Retina (tissue), 1 donor: Measurements from ENCODE around the gene VTN.
A peak's percentile ranks its signal among the peaks of the same experiment; 100 is the strongest.

Experiments
- DNase-seq: peaks from one replicate; pipeline ENCODE4 v3.0.0-alpha.2; 2016

VTN gene, protein sequence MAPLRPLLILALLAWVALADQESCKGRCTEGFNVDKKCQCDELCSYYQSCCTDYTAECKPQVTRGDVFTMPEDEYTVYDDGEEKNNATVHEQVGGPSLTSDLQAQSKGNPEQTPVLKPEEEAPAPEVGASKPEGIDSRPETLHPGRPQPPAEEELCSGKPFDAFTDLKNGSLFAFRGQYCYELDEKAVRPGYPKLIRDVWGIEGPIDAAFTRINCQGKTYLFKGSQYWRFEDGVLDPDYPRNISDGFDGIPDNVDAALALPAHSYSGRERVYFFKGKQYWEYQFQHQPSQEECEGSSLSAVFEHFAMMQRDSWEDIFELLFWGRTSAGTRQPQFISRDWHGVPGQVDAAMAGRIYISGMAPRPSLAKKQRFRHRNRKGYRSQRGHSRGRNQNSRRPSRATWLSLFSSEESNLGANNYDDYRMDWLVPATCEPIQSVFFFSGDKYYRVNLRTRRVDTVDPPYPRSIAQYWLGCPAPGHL

GRCh38 chr17:28370035-28370743 is at the start of gene VTN:
TSS of gene VTN (minus strand) at chr17:28370307. CDS start at chr17:28370203, 104 bp downstream.
- peak; percentile 49 for DNase-seq

- peak; percentile 46 for DNase-seq
These were observed 46.7 kb upstream of the VTN start for GRCh38 chr17:28416703-28417311.

- no peak for DNase-seq
These were observed 45.8 kb upstream of the VTN start for GRCh38 chr17:28415886-28416285.

GRCh38 chr17:28413804-28414203 is 43.7 kb upstream of the VTN start:
- DNase-seq: no peak

DNA sequence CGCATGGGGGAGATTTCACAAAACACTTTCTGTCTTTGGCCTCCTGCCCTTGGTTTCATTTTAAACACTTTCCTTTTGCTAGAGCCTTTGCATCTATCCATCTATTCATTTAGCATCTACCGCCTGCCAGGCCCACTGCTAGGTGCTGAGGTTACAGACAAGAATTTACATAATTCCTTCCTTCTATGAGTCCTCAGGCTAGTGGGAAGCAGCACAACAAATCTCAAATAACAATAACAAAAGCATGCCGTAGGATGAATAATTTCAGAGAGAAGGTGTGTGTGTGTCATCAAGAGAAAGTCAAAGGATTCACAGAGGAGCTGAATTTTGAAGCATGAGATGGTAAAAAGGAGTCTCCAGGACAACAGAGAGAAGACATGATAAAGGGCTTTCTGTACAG is 42.0 kb upstream of the VTN start:
- no peak for DNase-seq

- no peak for DNase-seq
These were observed 37.8 kb upstream of the VTN start for GRCh38 chr17:28407974-28408306.

DNA sequence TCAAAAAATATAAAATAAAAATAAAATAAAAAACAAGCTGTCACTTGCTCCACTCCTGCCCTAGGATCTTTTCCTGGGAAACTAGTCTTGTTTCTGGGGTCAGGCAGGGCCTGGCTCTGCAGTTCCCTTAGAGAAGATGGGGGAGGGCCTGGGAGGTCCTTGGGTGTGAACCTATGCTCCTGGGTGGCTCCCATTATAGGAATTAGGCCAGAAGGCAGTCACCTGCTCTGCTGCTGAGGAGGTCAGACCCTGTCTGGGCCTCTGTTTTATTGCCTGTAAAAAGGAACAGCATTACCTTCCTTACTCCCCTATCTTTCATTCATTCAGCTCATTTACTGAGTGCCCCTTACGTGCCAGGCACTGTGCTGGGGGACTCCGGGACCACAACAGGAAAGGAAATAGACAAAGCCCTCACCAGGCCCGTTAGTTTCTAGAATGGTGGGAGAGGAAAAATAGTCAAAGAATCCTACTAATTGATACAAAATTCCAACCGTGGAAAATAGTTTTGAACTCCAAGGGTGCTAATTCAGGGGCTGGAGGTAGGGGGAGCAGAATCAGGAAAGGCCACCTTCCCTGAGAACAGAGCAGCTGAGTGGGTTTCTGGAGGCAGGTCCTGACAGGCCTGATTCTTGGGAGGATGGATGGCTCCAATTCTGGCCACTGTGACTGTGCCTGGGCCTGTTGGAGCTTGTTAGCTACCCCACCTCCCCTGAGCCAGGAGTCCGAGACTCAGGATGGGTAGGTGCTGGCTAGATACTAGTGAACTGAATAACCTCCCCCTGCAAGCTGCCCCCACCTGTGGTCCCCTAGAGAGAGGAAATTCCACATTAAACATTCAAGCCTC is 37.2 kb upstream of the VTN start:
- DNase-seq: no peak

- DNase-seq: no peak
These were observed 36.3 kb upstream of the VTN start for GRCh38 chr17:28406473-28406814.

DNA sequence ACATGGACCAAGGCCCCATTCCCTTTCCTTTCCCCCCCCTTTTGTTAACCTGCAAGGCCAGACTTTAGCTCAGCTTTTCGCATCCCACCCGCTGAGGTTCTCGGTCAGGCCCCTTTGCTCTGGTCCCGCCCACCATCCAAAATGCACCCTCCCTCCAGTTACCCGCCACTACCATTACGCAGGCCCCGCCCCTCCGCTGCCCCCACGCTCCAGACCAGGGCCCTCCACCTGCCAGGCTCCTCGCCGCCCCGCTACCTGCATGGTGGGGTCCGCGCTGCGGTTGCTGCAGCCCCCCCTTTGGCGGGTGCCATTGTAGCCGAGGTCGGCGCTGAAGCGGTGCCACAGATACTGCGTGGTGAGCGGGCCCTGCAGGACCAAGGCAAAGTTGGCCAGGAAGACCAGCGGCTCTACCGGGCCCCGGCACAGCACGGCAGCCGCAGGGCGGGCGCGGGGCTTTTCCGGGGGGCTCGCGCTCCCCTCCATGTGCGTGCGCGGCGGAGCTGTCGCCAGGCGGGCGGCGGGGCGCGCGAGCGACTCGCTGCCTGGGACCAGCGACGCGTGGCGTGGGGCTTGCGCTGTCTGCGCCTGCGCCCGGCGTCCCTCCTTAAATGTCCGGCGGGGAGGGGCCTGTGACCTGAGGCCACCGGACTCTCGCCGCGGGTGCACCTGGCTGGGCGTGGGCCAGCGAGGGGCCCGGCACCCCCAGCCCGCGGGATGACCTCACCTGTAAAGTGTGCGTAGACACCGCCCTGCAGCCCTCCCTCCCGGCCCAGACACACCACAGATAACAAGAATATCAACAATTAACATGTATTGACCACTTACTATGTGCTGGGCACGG is 35.7 kb upstream of the VTN start, which contains the start of gene SLC46A1:
TSS of gene SLC46A1 (minus strand) at position 581 of the 841 bp plus-strand sequence. CDS start at position 483, 98 bp downstream.
- peak; percentile 82 for DNase-seq

DNA sequence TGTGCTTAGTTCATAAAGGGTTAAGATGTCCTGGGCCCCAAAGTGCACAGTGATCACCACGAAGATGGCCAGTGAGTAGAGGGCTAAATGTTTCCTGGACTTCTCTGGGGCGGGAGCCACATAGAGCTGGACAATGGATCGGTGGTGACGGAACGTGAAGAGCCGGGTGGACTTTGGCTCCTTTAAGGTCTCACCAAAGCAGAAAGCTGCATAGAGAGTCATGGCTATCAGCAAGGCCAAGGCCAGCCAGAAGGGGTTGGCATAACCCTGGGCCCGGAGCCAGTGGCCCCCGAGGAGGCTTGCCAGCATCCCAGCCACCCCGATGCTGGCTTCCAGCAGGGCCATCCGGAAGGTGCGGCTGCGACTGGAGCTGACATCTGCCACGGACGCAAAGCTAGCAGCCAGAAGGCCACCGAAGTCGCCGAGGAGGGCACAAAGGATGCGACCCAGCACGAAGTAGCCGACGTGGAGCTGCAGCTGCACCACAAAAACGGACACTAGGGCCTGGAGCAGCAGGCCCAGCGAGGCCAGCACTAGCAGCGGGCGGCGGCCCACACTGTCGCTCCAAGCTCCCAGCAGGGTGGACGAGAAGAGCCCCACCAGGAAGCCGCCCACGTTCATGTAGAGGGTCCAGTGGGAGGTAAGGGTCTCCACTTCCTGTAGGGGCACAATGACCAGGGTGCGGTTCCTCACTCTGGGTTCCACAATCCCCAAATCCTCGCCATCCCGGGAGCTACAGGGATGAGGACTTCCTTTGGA is 34.9 kb upstream of the VTN start:
- peak; percentile 75 for DNase-seq

GRCh38 chr17:28404461-28404811 is 34.3 kb upstream of the VTN start:
- DNase-seq: no peak

GRCh38 chr17:28404007-28404406 is 33.9 kb upstream of the VTN start:
- DNase-seq: no peak

- DNase-seq: no peak
These were observed 32.7 kb upstream of the VTN start for GRCh38 chr17:28402844-28403243.

- no peak for DNase-seq
These were observed 32.1 kb upstream of the VTN start for GRCh38 chr17:28402224-28402630.

GRCh38 chr17:28399808-28400207 is 29.7 kb upstream of the VTN start:
- DNase-seq: no peak

GRCh38 chr17:28398280-28398981 is 28.3 kb upstream of the VTN start:
- DNase-seq: no peak

DNA sequence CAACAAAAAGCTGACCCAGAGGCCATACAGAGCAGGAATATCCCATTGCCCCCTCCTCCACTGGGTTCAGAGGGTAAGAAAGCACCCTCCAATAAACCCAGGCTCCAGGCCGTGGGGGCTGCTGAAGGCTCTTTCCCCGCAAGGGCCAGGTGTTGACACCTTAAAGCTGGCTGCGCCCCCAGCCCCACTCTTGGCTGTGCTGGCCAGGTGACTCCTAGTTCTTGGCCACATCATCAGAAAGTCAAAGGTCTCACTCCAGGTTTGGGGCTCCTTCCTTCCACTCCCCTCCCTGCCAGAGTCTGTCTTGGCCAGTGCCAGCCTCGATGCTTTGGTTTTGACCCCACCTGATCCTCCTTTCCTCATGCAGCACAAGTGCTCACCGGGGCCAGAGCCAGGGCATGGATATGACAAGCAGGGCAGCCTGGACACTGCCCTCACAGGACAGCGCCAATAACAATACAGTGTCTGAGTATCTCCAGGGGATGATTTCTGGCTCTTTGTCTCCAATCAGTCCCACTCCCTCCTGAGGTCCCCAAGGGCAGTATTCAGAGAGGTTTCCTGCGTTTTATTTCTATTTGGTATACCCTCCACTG is 27.7 kb upstream of the VTN start:
- no peak for DNase-seq

DNA sequence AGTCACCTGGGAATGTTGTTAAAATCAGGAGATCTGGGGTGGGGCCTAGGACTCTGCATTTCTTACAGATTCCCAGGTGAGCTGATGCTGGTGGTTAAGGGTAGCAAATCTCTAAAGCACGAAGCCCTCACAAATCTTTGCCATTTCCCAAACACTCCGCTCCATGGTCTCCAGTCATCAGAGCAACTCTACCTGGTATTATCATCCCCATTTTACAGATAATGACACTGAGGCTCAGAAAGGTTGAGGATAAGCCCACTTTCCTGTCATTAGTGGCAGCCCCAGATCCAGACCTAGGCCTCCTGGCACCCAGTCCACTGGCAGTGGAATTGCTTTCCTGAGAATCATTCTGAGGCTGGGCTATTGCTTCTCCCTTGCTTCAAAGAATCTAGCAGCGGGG is 27.2 kb upstream of the VTN start:
- no peak for DNase-seq

- DNase-seq: no peak
These were observed 26.6 kb upstream of the VTN start for GRCh38 chr17:28396635-28397239.

GRCh38 chr17:28395968-28396367 is 25.9 kb upstream of the VTN start:
- no peak for DNase-seq
